WTC11 (cell line): Measurements from ENCODE around the gene APOBEC4. TPM values are rescaled to one million over a fixed set of nuclear protein-coding genes. Genes with fewer than 3 reads are reported as not detected.

Experiments
- ATAC-seq: fragments of 200-7000 bp; cut with Tn5 transposase; 2 replicates; pipeline ENCODE4 v1.10.0; 2021; ENCODE audit warnings: mild to moderate bottlenecking, moderate library complexity
- CTCF ChIA-PET: fragments of 300-600 bp; sonication (Branson Sonifier 250); formaldehyde crosslinking; loops from one replicate; lab custom pipeline; 2021; ENCODE audit warnings: antibody characterized with exemption; lab: Charles Lee
- POLR2A ChIA-PET: fragments of 350-600 bp; sonication (Branson Sonifier 250); formaldehyde crosslinking; loops from one replicate; lab custom pipeline; 2021; ENCODE audit warnings: antibody characterized with exemption; lab: Charles Lee
- DNase-seq: peaks from one replicate; pipeline ENCODE4 v3.0.0; 2021; ENCODE audit warnings: low spot score
- H3K27ac Mint-ChIP-seq: 2 replicates; pipeline ENCODE4 v1.8.0; 2021; ENCODE audit warnings: mixed read lengths
- H3K27me3 Mint-ChIP-seq: 2 replicates; pipeline ENCODE4 v1.8.0; 2021; ENCODE audit warnings: low read depth, mild to moderate bottlenecking, moderate library complexity, mixed read lengths
- H3K36me3 Mint-ChIP-seq: 2 replicates; pipeline ENCODE4 v1.8.0; 2021; ENCODE audit warnings: mixed read lengths
- H3K4me1 Mint-ChIP-seq: 2 replicates; pipeline ENCODE4 v1.8.0; 2022; ENCODE audit warnings: mixed read lengths
- H3K4me3 Mint-ChIP-seq: 2 replicates; pipeline ENCODE4 v1.8.0; 2021; ENCODE audit warnings: mild to moderate bottlenecking, moderate library complexity, mixed read lengths
- H3K9me3 Mint-ChIP-seq: 2 replicates; pipeline ENCODE4 v1.8.0; 2021; ENCODE audit warnings: mixed read lengths
- ATF1 ChIP-seq: sonication (generic); formaldehyde crosslinking; IDR thresholded peaks from 2 replicates; pipeline ENCODE4 v1.8.1; 2023; ENCODE audit warnings: mild to moderate bottlenecking, moderate library complexity, missing genetic modification reagents
- ATF2 ChIP-seq: sonication (generic); formaldehyde crosslinking; IDR thresholded peaks from 2 replicates; pipeline ENCODE4 v1.8.1; 2022; ENCODE audit warnings: low read depth, missing genetic modification reagents, borderline replicate concordance
- ATF3 ChIP-seq: sonication (generic); formaldehyde crosslinking; conservative IDR thresholded peaks from 2 replicates; pipeline ENCODE4 v1.8.1; 2022; ENCODE audit warnings: mild to moderate bottlenecking, missing genetic modification reagents
- CBFB ChIP-seq: sonication (generic); formaldehyde crosslinking; IDR thresholded peaks from 2 replicates; pipeline ENCODE4 v1.8.1; 2022; ENCODE audit warnings: mild to moderate bottlenecking, low read depth, missing genetic modification reagents
- E2F5 ChIP-seq: sonication (generic); formaldehyde crosslinking; IDR thresholded peaks from 2 replicates; pipeline ENCODE4 v1.8.1; 2022; ENCODE audit warnings: mild to moderate bottlenecking, moderate library complexity, missing genetic modification reagents
- EMX1 ChIP-seq: fragments of 250-450 bp; sonication (Bioruptor Pico); IDR thresholded peaks from 2 replicates; pipeline ENCODE4 v1.8.0; 2021; ENCODE audit warnings: mild to moderate bottlenecking
- ETV6 ChIP-seq: sonication (generic); formaldehyde crosslinking; IDR thresholded peaks from 2 replicates; pipeline ENCODE4 v1.8.1; 2022; ENCODE audit warnings: mild to moderate bottlenecking, missing genetic modification reagents
- FOXK1 ChIP-seq: sonication (generic); formaldehyde crosslinking; IDR thresholded peaks from 2 replicates; pipeline ENCODE4 v1.8.0; 2022; ENCODE audit warnings: mild to moderate bottlenecking, moderate library complexity, missing genetic modification reagents
- GTF2I ChIP-seq: fragments of 250-450 bp; sonication (Bioruptor Pico); conservative IDR thresholded peaks from 2 replicates; pipeline ENCODE4 v1.4.0; 2021; ENCODE audit warnings: mild to moderate bottlenecking
- IRF2 ChIP-seq: sonication (generic); formaldehyde crosslinking; IDR thresholded peaks from 2 replicates; pipeline ENCODE4 v1.8.0; 2022; ENCODE audit warnings: low read depth, missing genetic modification reagents, borderline replicate concordance
- JUN ChIP-seq: sonication (generic); formaldehyde crosslinking; IDR thresholded peaks from 2 replicates; pipeline ENCODE4 v1.8.0; 2023; ENCODE audit warnings: mild to moderate bottlenecking, missing genetic modification reagents
- MAX ChIP-seq: sonication (generic); formaldehyde crosslinking; IDR thresholded peaks from 2 replicates; pipeline ENCODE4 v1.8.0; 2022; ENCODE audit warnings: mild to moderate bottlenecking, missing genetic modification reagents
- MLX ChIP-seq: sonication (generic); formaldehyde crosslinking; IDR thresholded peaks from 2 replicates; pipeline ENCODE4 v1.8.1; 2023; ENCODE audit warnings: mild to moderate bottlenecking, missing genetic modification reagents, moderate library complexity
- NFE2L1 ChIP-seq: sonication (generic); formaldehyde crosslinking; IDR thresholded peaks from 2 replicates; pipeline ENCODE4 v1.8.1; 2023; ENCODE audit warnings: missing genetic modification reagents
- OVOL2 ChIP-seq: fragments of 250-450 bp; sonication (Bioruptor Pico); IDR thresholded peaks from 2 replicates; pipeline ENCODE4 v1.9.0; 2021; ENCODE audit warnings: mild to moderate bottlenecking, borderline replicate concordance
- USF2 ChIP-seq: sonication (generic); formaldehyde crosslinking; IDR thresholded peaks from 2 replicates; pipeline ENCODE4 v1.8.1; 2023; ENCODE audit warnings: mild to moderate bottlenecking, missing genetic modification reagents, moderate library complexity
- ZNF219 ChIP-seq: sonication (generic); formaldehyde crosslinking; IDR thresholded peaks from 2 replicates; pipeline ENCODE4 v1.8.0; 2023; ENCODE audit warnings: missing genetic modification reagents, mild to moderate bottlenecking, borderline replicate concordance
- ZNF396 ChIP-seq: fragments of 250-450 bp; sonication (Bioruptor Pico); IDR thresholded peaks from 2 replicates; pipeline ENCODE4 v1.8.0; 2021; ENCODE audit warnings: mild to moderate bottlenecking, moderate library complexity, borderline replicate concordance
- ZNF425 ChIP-seq: fragments of 250-450 bp; sonication (Bioruptor Pico); conservative IDR thresholded peaks from 2 replicates; pipeline ENCODE4 v1.9.0; 2021; ENCODE audit warnings: mild to moderate bottlenecking
- ZNF671 ChIP-seq: fragments of 250-450 bp; sonication (Bioruptor Pico); IDR thresholded peaks from 2 replicates; pipeline ENCODE4 v1.8.0; 2021; ENCODE audit warnings: mild to moderate bottlenecking
- total RNA-seq: library from RNA; stranded (reverse); gene quantifications from 3 replicates; pipeline ENCODE4 v1.2.3, GENCODE V29; 2021
- TF ChIP-seq, protein P1 (sequence below): sonication (generic); formaldehyde crosslinking; IDR thresholded peaks from 2 replicates; pipeline ENCODE4 v1.8.1; 2023; ENCODE audit warnings: mild to moderate bottlenecking, moderate library complexity, missing genetic modification reagents
- TF ChIP-seq, protein P2 (sequence below): sonication (generic); formaldehyde crosslinking; IDR thresholded peaks from 2 replicates; pipeline ENCODE4 v1.8.1; 2022; ENCODE audit warnings: mild to moderate bottlenecking, missing genetic modification reagents, moderate library complexity, borderline replicate concordance
- TF ChIP-seq, protein P3 (sequence below): fragments of 250-450 bp; sonication (Bioruptor Pico); IDR thresholded peaks from 2 replicates; pipeline ENCODE4 v1.9.0; 2021; ENCODE audit warnings: moderate library complexity, mild to moderate bottlenecking, inconsistent platforms, borderline replicate concordance

APOBEC4 gene
- total RNA-seq, 1 experiment from 2014 or later = not detected

GRCh38 chr1:183598386-183598785, 54.7 kb downstream of the APOBEC4 start (continued):
- TF ChIP-seq OVOL2 (no peak), NFE2L1 (CRISPR knock-in tag) (no peak), IRF2 (no peak), EMX1 (CRISPR knock-in tag) (no peak), ATF2 (CRISPR knock-in tag) (no peak), ZNF671 (CRISPR knock-in tag) (no peak), JUN (no peak)
- TF ChIP-seq, protein P1, sequence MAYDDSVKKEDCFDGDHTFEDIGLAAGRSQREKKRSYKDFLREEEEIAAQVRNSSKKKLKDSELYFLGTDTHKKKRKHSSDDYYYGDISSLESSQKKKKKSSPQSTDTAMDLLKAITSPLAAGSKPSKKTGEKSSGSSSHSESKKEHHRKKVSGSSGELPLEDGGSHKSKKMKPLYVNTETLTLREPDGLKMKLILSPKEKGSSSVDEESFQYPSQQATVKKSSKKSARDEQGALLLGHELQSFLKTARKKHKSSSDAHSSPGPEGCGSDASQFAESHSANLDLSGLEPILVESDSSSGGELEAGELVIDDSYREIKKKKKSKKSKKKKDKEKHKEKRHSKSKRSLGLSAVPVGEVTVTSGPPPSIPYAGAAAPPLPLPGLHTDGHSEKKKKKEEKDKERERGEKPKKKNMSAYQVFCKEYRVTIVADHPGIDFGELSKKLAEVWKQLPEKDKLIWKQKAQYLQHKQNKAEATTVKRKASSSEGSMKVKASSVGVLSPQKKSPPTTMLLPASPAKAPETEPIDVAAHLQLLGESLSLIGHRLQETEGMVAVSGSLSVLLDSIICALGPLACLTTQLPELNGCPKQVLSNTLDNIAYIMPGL (CRISPR knock-in tag) = no peak
- TF ChIP-seq, protein P2, sequence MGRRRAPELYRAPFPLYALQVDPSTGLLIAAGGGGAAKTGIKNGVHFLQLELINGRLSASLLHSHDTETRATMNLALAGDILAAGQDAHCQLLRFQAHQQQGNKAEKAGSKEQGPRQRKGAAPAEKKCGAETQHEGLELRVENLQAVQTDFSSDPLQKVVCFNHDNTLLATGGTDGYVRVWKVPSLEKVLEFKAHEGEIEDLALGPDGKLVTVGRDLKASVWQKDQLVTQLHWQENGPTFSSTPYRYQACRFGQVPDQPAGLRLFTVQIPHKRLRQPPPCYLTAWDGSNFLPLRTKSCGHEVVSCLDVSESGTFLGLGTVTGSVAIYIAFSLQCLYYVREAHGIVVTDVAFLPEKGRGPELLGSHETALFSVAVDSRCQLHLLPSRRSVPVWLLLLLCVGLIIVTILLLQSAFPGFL (CRISPR knock-in tag) = no peak
- TF ChIP-seq, protein P3, sequence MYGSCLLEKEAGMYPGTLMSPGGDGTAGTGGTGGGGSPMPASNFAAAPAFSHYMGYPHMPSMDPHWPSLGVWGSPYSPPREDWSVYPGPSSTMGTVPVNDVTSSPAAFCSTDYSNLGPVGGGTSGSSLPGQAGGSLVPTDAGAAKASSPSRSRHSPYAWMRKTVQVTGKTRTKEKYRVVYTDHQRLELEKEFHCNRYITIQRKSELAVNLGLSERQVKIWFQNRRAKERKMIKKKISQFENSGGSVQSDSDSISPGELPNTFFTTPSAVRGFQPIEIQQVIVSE = no peak

GRCh38 chr1:183597656-183598347, 55.3 kb downstream of the APOBEC4 start:
- POLR2A ChIA-PET = interaction anchor here (0.5 kb wide), 1 partner anchor 37 kb away, joined by 10 read pairs; no protein-coding TSS in a partner anchor
- Mint-ChIP-seq H3K36me3 (no peaks in the 10 kb centered on the region), H3K9me3 (no peaks in the 10 kb centered on the region), H3K4me1 (peaks cover 10% of the 10 kb centered on the region), H3K27ac (no peak overlapping the region), H3K27me3 (no peaks in the 10 kb centered on the region), H3K4me3 (no peak overlapping the region)
- CTCF ChIA-PET = interaction anchor here (0.7 kb wide), 1 partner anchor 31 kb away, joined by 4 read pairs; no protein-coding TSS in a partner anchor
- ATAC-seq (no peak), DNase-seq (no peak)
- no peak for TF ChIP-seq GTF2I
- no peak for TF ChIP-seq ZNF219
- TF ChIP-seq, protein P1 (CRISPR knock-in tag) = no peak
- no peak for TF ChIP-seq ATF3 (CRISPR knock-in tag)
- TF ChIP-seq USF2 = no peak
- TF ChIP-seq CBFB = no peak
- TF ChIP-seq MAX (CRISPR knock-in tag) = no peak
- TF ChIP-seq FOXK1 (CRISPR knock-in tag) = no peak
- no peak for TF ChIP-seq MLX (CRISPR knock-in tag)
- TF ChIP-seq ZNF396 = no peak
- TF ChIP-seq E2F5 (CRISPR knock-in tag) = no peak
- no peak for TF ChIP-seq ETV6 (CRISPR knock-in tag)
- TF ChIP-seq ATF1 (CRISPR knock-in tag) = no peak
- no peak for TF ChIP-seq ZNF425
